Progenitor cell of endocrine pancreas (in vitro differentiated cells): ENCODE data around the gene APOA5. TPM values are rescaled to one million over a fixed set of nuclear protein-coding genes. Genes with fewer than 3 reads are reported as not detected.

Source experiments
- DNase-seq: peaks from one replicate; pipeline ENCODE4 v3.0.0; 2021; ENCODE audit warnings: low spot score; ENCODE audit not compliant: unreplicated experiment
- H3K27ac Mint-ChIP-seq: 2 replicates; pipeline ENCODE4 v1.8.0; 2021; ENCODE audit warnings: mild to moderate bottlenecking, moderate library complexity, mixed read lengths
- H3K27me3 Mint-ChIP-seq: 2 replicates; pipeline ENCODE4 v1.8.0; 2021; ENCODE audit warnings: mixed read lengths
- H3K36me3 Mint-ChIP-seq: 2 replicates; pipeline ENCODE4 v1.8.0; 2022; ENCODE audit warnings: mixed read lengths; ENCODE audit not compliant: insufficient read depth
- H3K4me1 Mint-ChIP-seq: 2 replicates; pipeline ENCODE4 v1.8.0; 2021; ENCODE audit warnings: low read depth, mixed read lengths
- H3K4me3 Mint-ChIP-seq: 2 replicates; pipeline ENCODE4 v1.8.0; 2021; ENCODE audit warnings: low read depth, mild to moderate bottlenecking, moderate library complexity, mixed read lengths
- H3K9me3 Mint-ChIP-seq: 2 replicates; pipeline ENCODE4 v1.8.0; 2021; ENCODE audit warnings: low read depth, mixed read lengths
- CTCF ChIP-seq: fragments of 200-600 bp; sonication (generic); IDR thresholded peaks from one replicate; pipeline ENCODE4 v1.5.0; 2021; ENCODE audit warnings: antibody characterized with exemption, mild to moderate bottlenecking; ENCODE audit not compliant: unreplicated experiment
- long read RNA-seq: library from polyadenylated mRNA; unstranded; transcript quantifications from one replicate; pipeline ENCODE4 v2.0.0, GENCODE V29; 2020
- total RNA-seq: library from RNA; stranded (reverse); gene quantifications from 2 replicates; pipeline ENCODE4 v1.2.1, GENCODE V29; 2021

APOA5 gene, protein sequence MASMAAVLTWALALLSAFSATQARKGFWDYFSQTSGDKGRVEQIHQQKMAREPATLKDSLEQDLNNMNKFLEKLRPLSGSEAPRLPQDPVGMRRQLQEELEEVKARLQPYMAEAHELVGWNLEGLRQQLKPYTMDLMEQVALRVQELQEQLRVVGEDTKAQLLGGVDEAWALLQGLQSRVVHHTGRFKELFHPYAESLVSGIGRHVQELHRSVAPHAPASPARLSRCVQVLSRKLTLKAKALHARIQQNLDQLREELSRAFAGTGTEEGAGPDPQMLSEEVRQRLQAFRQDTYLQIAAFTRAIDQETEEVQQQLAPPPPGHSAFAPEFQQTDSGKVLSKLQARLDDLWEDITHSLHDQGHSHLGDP
- not detected in 2 replicates for total RNA-seq
- long read RNA-seq: 0 reads

GRCh38 chr11:116791813-116792143, at the start of gene APOA5:
APOA5 (minus strand) TSS chr11:116791879; CDS start chr11:116791860, 19 bp downstream.
- peaks cover 20% of the 10 kb centered on the region for H3K4me1 Mint-ChIP-seq
- H3K27ac Mint-ChIP-seq: no peak within 1 kb of the TSS
- no peak for TF ChIP-seq CTCF
- DNase-seq: no peak
- peak within 1 kb of the TSS; percentile 44 for H3K4me3 Mint-ChIP-seq
- H3K36me3 Mint-ChIP-seq: peaks cover 3% of the 10 kb centered on the region
- H3K9me3 Mint-ChIP-seq: no peaks in the 10 kb centered on the region
- peaks cover 13% of the 10 kb centered on the region for H3K27me3 Mint-ChIP-seq

- no peak overlapping the region for H3K4me3 Mint-ChIP-seq
These were observed 49.1 kb upstream of the APOA5 start for GRCh38 chr11:116840746-116841296.

GRCh38 chr11:116840224-116840745, 48.6 kb upstream of the APOA5 start:
- Mint-ChIP-seq H3K36me3 (peaks cover 9% of the 10 kb centered on the region), H3K4me3 (no peak overlapping the region), H3K9me3 (no peaks in the 10 kb centered on the region), H3K27ac (no peak overlapping the region), H3K27me3 (no peaks in the 10 kb centered on the region), H3K4me1 (peaks cover 38% of the 10 kb centered on the region)
- no peak for TF ChIP-seq CTCF
- no peak for DNase-seq

More at GRCh38 chr11:116840746-116841296, 49.1 kb upstream of the APOA5 start:
- H3K4me1 Mint-ChIP-seq: peaks cover 36% of the 10 kb centered on the region
- no peak for DNase-seq
- H3K27me3 Mint-ChIP-seq: no peaks in the 10 kb centered on the region
- H3K9me3 Mint-ChIP-seq: no peaks in the 10 kb centered on the region
- peaks cover 10% of the 10 kb centered on the region for H3K36me3 Mint-ChIP-seq
- H3K27ac Mint-ChIP-seq: no peak overlapping the region
- no peak for TF ChIP-seq CTCF

DNA sequence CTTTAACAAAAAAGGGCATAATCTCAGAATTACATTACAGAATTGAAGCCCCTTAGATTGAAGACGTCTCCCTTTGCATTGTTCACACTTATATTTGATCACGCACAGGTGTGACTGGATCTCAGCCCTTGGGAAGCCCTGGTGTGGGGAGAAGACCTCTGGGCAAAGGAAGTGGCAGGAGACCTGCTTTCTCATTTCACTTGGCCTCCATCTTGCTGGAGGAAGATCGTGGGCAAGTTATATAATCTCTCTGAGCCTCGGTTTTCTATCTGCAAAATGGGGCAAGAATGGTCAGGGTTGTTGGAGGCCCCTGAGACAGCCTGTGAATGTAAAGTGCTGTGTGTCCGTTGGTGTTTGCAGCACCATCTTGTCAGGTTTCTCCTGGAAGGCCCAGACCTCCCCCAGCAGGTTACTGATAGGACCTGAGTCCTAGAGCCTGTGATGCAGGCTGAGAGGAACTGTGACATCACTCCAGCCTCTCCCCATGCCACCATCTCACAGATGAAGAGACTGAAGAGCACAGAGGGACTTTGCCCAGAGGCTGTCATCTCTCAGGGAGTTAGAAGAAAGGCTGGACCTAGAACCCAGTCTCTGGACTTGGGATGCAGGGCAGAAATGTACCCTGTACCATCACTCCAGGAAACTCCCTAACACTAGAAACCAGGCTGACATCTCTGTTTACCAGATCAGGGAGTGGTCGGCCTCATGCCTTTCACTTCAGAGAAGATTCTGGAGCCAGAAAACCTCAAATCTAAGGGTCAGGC, 46.8 kb upstream of the APOA5 start:
- Mint-ChIP-seq H3K36me3 (peaks cover 3% of the 10 kb centered on the region), H3K27me3 (peaks cover 2% of the 10 kb centered on the region), H3K9me3 (no peaks in the 10 kb centered on the region), H3K27ac (peak overlapping the region; percentile 91), H3K4me3 (no peak overlapping the region), H3K4me1 (peaks cover 38% of the 10 kb centered on the region)
- no peak for DNase-seq
- TF ChIP-seq CTCF: no peak
